ENCODE measurements around the gene PDGFA. TPM values are rescaled to one million over a fixed set of nuclear protein-coding genes. Genes with fewer than 3 reads are reported as not detected.

PDGFA gene
- total and polyA plus RNA-seq, 7 experiments from 2014 or later = 0.16 to 2.6 (median 1.1) TPM; not detected in 3

DNA sequence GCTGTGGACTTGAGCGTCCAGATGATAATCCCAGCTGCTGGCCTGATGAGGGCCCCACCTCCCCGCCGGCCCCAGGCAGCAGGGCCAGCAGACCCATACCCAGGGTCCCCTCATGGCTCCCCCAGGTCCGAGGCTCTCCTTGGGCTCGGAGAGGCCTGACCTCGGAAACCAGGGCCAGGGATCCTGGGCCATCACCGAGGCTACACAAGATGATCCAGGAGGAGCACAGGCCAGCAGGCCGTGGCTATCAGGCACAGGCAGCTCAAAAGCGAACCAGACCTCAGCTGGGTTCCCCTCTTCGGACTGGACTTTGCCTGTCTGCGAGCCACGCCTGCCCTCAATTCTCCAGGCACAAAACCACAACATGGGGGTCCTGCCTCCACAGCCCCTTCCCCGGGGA, 17.4 kb downstream of the PDGFA start:
- H3K27me3 ChIP-seq (ENCODE audit: control insufficient read depth in 2 of 2, insufficient read depth in 2 of 2, low read length in 2 of 2) = no peaks in the 10 kb centered on the region
- peaks cover 0 to 10% (median 5%) of the 10 kb centered on the region in 7 donors for H3K4me1 Mint-ChIP-seq
- no peaks in the 10 kb centered on the region for H3K9me3 Mint-ChIP-seq
- H3K4me3 Mint-ChIP-seq = no peak overlapping the region
- no peaks in the 10 kb centered on the region for H3K9me3 ChIP-seq (ENCODE audit: control insufficient read depth in 2 of 3, low read length in 3 of 3)
- no peak overlapping the region for H3K27ac Mint-ChIP-seq
- H3K27ac ChIP-seq (ENCODE audit: low read depth, low read length) = no peak overlapping the region
- H3K4me1 ChIP-seq (ENCODE audit: control insufficient read depth in 2 of 2, insufficient read depth in 2 of 2, low read length in 2 of 2) = no peaks in the 10 kb centered on the region
- peaks cover 0 to 2% (median 0%) of the 10 kb centered on the region in 5 donors for H3K36me3 Mint-ChIP-seq
- DNase-seq = no peak
- H3K4me3 ChIP-seq (ENCODE audit: low read length) = no peak overlapping the region
- ChIA-PET POLR2A (no interaction called here), CTCF (no interaction called here)
- no peak for ATAC-seq
- intact Hi-C loops (cut with micrococcal nuclease) = no loop called here
- H3K36me3 ChIP-seq (ENCODE audit: control insufficient read depth in 2 of 3, insufficient read depth in 3 of 3, low read length in 3 of 3) = no peaks in the 10 kb centered on the region
- H3K27me3 Mint-ChIP-seq = no peaks in the 10 kb centered on the region

DNA sequence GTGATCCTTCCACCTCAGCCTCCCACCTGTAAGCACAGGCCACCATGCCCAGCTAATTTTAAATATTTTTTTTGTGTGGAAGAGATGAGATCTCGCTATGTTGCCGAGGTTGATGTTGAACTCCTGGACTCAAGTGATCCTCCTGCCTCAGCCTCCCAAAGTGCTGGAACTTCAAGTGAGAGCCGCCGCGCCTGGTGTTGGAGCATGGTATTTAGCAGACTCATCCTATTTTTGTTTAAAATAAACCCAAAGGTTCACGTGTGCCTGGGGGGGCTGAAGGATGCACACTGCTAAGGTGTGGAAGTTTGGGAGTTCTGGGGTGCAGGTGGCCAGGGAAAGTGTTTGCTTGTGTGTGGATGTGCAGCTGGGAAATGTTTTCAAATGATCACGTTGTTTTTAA, 18.1 kb downstream of the PDGFA start:
- POLR2A ChIA-PET = no interaction called here
- Mint-ChIP-seq H3K27ac (no peak overlapping the region), H3K4me3 (no peak overlapping the region), H3K4me1 (peaks cover 0 to 11% (median 5%) of the 10 kb centered on the region in 7 donors), H3K27me3 (no peaks in the 10 kb centered on the region), H3K9me3 (no peaks in the 10 kb centered on the region), H3K36me3 (peaks cover 0 to 2% (median 0%) of the 10 kb centered on the region in 5 donors)
- Histone ChIP-seq H3K27me3 (ENCODE audit: control insufficient read depth in 2 of 2, insufficient read depth in 2 of 2, low read length in 2 of 2) (no peaks in the 10 kb centered on the region), H3K27ac (ENCODE audit: low read depth, low read length) (no peak overlapping the region), H3K4me1 (ENCODE audit: control insufficient read depth in 2 of 2, insufficient read depth in 2 of 2, low read length in 2 of 2) (no peaks in the 10 kb centered on the region), H3K4me3 (ENCODE audit: low read length) (no peak overlapping the region), H3K36me3 (ENCODE audit: control insufficient read depth in 2 of 3, insufficient read depth in 3 of 3, low read length in 3 of 3) (no peaks in the 10 kb centered on the region), H3K9me3 (ENCODE audit: control insufficient read depth in 2 of 3, low read length in 3 of 3) (no peaks in the 10 kb centered on the region)
- CTCF ChIA-PET = no interaction called here
- ATAC-seq (no peak), DNase-seq (no peak)
- intact Hi-C loops (cut with micrococcal nuclease) = no loop called here

- ATAC-seq (no peak), DNase-seq (no peak)
- Histone ChIP-seq H3K27me3 (ENCODE audit: control insufficient read depth in 2 of 2, insufficient read depth in 2 of 2, low read length in 2 of 2) (no peaks in the 10 kb centered on the region), H3K27ac (ENCODE audit: low read depth, low read length) (no peak overlapping the region), H3K36me3 (ENCODE audit: control insufficient read depth in 2 of 3, insufficient read depth in 3 of 3, low read length in 3 of 3) (no peaks in the 10 kb centered on the region), H3K4me3 (ENCODE audit: low read length) (no peak overlapping the region), H3K9me3 (ENCODE audit: control insufficient read depth in 2 of 3, low read length in 3 of 3) (no peaks in the 10 kb centered on the region), H3K4me1 (ENCODE audit: control insufficient read depth in 2 of 2, insufficient read depth in 2 of 2, low read length in 2 of 2) (no peaks in the 10 kb centered on the region)
- intact Hi-C loops (cut with micrococcal nuclease) = no loop called here
- Mint-ChIP-seq H3K4me1 (peaks cover 0 to 11% (median 5%) of the 10 kb centered on the region in 7 donors), H3K27me3 (no peaks in the 10 kb centered on the region), H3K4me3 (no peak overlapping the region), H3K9me3 (no peaks in the 10 kb centered on the region), H3K27ac (no peak overlapping the region), H3K36me3 (peaks cover 0 to 2% (median 0%) of the 10 kb centered on the region in 5 donors)
- POLR2A ChIA-PET = no interaction called here
- CTCF ChIA-PET = no interaction called here
These were observed 18.9 kb downstream of the PDGFA start for GRCh38 chr7:500521-501420.

- H3K27ac Mint-ChIP-seq = no peak overlapping the region
- CTCF ChIA-PET = no interaction called here
These were observed 19.7 kb downstream of the PDGFA start for GRCh38 chr7:499853-500485.

GRCh38 chr7:498678-499641, 20.7 kb downstream of the PDGFA start:
- ATAC-seq (no peak), DNase-seq (no peak)
- Mint-ChIP-seq H3K27ac (no peak overlapping the region), H3K4me3 (no peak overlapping the region), H3K36me3 (peaks cover 0 to 2% (median 0%) of the 10 kb centered on the region in 5 donors), H3K27me3 (no peaks in the 10 kb centered on the region), H3K4me1 (peaks cover 0 to 11% (median 5%) of the 10 kb centered on the region in 7 donors), H3K9me3 (no peaks in the 10 kb centered on the region)
- no peak overlapping the region for H3K4me3 ChIP-seq (ENCODE audit: low read length)
- H3K9me3 ChIP-seq (ENCODE audit: control insufficient read depth in 2 of 3, low read length in 3 of 3) = no peaks in the 10 kb centered on the region
- H3K4me1 ChIP-seq (ENCODE audit: control insufficient read depth in 2 of 2, insufficient read depth in 2 of 2, low read length in 2 of 2) = no peaks in the 10 kb centered on the region
- no peaks in the 10 kb centered on the region for H3K36me3 ChIP-seq (ENCODE audit: control insufficient read depth in 2 of 3, insufficient read depth in 3 of 3, low read length in 3 of 3)
- H3K27me3 ChIP-seq (ENCODE audit: control insufficient read depth in 2 of 2, insufficient read depth in 2 of 2, low read length in 2 of 2) = no peaks in the 10 kb centered on the region
- ChIA-PET CTCF (no interaction called here), POLR2A (no interaction called here)
- intact Hi-C loops (cut with micrococcal nuclease) = no loop called here
- no peak overlapping the region for H3K27ac ChIP-seq (ENCODE audit: low read depth, low read length)

More at GRCh38 chr7:499853-500485, 19.7 kb downstream of the PDGFA start:
- H3K9me3 ChIP-seq (ENCODE audit: control insufficient read depth in 2 of 3, low read length in 3 of 3) = no peaks in the 10 kb centered on the region
- Mint-ChIP-seq H3K36me3 (peaks cover 0 to 2% (median 0%) of the 10 kb centered on the region in 5 donors), H3K27me3 (no peaks in the 10 kb centered on the region), H3K4me3 (no peak overlapping the region), H3K9me3 (no peaks in the 10 kb centered on the region), H3K4me1 (peaks cover 0 to 11% (median 5%) of the 10 kb centered on the region in 7 donors)
- POLR2A ChIA-PET = interaction anchor here (0.5 kb wide), 1 partner anchor 11 kb away, joined by 4 read pairs; no protein-coding TSS in a partner anchor
- intact Hi-C loops (cut with micrococcal nuclease) = no loop called here
- H3K36me3 ChIP-seq (ENCODE audit: control insufficient read depth in 2 of 3, insufficient read depth in 3 of 3, low read length in 3 of 3) = no peaks in the 10 kb centered on the region
- ATAC-seq (no peak), DNase-seq (no peak)
- H3K4me1 ChIP-seq (ENCODE audit: control insufficient read depth in 2 of 2, insufficient read depth in 2 of 2, low read length in 2 of 2) = no peaks in the 10 kb centered on the region
- H3K27ac ChIP-seq (ENCODE audit: low read depth, low read length) = no peak overlapping the region
- no peak overlapping the region for H3K4me3 ChIP-seq (ENCODE audit: low read length)
- no peaks in the 10 kb centered on the region for H3K27me3 ChIP-seq (ENCODE audit: control insufficient read depth in 2 of 2, insufficient read depth in 2 of 2, low read length in 2 of 2)

- Mint-ChIP-seq H3K9me3 (no peaks in the 10 kb centered on the region), H3K4me3 (peak overlapping the region in 5 of 10 donors; percentile 3 to 64 (median 47)), H3K27me3 (no peaks in the 10 kb centered on the region), H3K36me3 (peaks cover 0 to 2% (median 0%) of the 10 kb centered on the region in 5 donors), H3K4me1 (peaks cover 0 to 11% (median 5%) of the 10 kb centered on the region in 7 donors), H3K27ac (peak overlapping the region in 3 of 9 donors; percentile 9 to 23 (median 22))
- POLR2A ChIA-PET = no interaction called here
- DNase-seq (no peak), ATAC-seq (no peak)
- Histone ChIP-seq H3K36me3 (ENCODE audit: control insufficient read depth in 2 of 3, insufficient read depth in 3 of 3, low read length in 3 of 3) (no peaks in the 10 kb centered on the region), H3K27me3 (ENCODE audit: control insufficient read depth in 2 of 2, insufficient read depth in 2 of 2, low read length in 2 of 2) (no peaks in the 10 kb centered on the region), H3K4me1 (ENCODE audit: control insufficient read depth in 2 of 2, insufficient read depth in 2 of 2, low read length in 2 of 2) (no peaks in the 10 kb centered on the region), H3K9me3 (ENCODE audit: control insufficient read depth in 2 of 3, low read length in 3 of 3) (no peaks in the 10 kb centered on the region), H3K27ac (ENCODE audit: low read depth, low read length) (no peak overlapping the region), H3K4me3 (ENCODE audit: low read length) (no peak overlapping the region)
- intact Hi-C loops (cut with micrococcal nuclease) = no loop called here
- CTCF ChIA-PET = interaction anchor here (0.6 kb wide), 1 partner anchor 232 kb away, joined by 3 read pairs; no protein-coding TSS in a partner anchor
These were observed 21.5 kb downstream of the PDGFA start for GRCh38 chr7:497946-498655.
